IPS-11a (cell line): ENCODE measurements around the gene ST3GAL4.
"Not testable (repeated sequence)": the region's sequence is repeated elsewhere in the genome, so short reads cannot be mapped to it uniquely, and the experiment has no call there.

Experiments
- H3K4me3 ChIP-seq: one replicate; pipeline ENCODE4 v1.5.1; 2013; ENCODE audit warnings: low read depth, low read length, control low read depth

ST3GAL4 gene

DNA sequence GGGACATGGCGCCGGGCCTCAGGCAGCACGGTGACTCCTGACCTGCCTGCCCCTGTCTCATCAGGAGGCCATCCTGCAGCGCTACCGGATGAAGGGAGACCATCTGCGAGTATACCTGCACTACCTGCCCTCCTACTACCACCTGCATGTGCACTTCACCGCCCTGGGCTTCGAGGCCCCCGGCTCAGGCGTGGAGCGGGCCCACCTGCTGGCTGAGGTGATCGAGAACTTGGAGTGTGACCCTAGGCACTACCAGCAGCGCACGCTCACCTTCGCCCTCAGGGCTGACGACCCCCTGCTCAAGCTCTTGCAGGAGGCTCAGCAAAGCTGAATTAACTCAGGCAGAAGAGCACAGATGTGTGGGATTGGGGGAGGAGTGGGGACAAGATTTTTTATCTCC is 10.2 kb upstream of the ST3GAL4 start:
- no peak overlapping the region for H3K4me3 ChIP-seq

DNA sequence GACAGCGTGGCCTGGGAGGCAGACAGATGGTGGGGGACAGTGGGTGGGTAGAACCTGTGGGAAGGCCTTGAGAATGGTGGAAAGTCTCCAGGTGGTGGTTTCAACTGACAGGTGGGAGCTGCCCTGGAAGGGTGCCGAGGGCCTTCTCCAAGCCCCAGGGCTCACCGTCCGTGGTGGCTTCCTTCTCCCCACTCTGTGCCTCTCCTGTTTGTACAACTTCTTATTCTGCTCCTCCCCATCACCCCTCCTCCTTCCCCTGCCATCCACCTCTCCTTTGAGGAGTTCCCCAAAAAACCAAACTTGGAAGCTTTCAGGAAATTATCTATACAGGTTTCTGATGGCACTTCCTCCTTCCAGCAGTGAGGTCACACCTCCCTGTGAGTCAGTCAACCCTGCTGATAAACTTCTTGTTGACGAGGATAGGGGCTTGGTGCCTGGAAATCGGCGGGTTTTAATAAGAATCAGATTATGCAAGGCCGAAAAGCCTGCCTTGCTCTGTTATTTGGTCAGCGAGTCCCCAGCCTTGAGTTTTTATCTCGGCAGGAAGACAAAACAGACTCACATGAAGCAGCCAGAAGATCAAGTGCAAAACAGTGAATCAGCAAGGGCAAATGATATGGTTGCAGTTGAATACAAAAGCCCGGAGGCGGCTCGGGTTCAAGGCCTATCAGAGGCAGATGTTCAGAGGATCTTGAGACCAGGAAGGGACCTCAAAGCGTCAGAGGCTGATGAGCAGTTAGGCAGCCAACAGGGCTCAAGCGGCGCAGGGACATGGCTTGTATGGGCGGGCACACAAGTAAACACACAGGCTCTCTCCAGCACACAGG is 9.5 kb upstream of the ST3GAL4 start:
- no peak overlapping the region for H3K4me3 ChIP-seq

DNA sequence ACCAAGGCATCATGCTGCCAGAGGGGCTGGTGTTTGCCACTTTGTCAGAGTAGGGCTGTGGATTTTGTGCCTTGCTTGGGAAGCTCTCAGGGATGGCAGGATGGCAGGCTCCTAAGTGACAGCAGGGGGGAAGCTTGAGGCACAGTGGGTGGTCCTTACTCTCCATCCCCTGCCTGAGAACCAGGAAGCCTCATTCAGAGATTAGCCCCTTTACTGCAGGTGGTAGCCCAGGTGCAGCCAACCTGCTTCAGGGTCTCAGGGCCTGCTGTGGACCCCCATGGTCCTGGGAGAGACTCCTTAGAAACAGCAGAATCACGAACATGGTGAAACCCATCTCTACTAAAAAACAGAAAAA is 8.9 kb upstream of the ST3GAL4 start:
- no peak overlapping the region for H3K4me3 ChIP-seq

DNA sequence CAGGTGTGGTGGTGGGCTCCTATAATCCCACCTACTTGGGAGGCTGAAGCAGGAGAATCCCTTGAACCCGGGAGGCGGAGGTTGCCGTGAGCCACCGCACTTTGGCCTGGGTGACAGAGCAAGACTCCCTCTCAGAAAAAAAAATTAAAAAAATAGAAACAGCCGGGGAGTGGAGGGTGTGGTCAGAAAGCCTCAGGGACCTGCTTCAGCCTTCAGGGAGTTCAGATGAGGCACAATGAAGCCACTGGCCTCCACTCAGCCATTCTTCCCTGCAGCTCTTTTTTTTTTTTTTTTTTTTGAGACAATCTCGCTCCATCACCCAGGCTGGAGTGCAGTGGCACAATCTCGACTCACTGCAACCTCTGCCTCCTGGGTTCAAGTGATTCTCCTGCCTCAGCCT is 8.5 kb upstream of the ST3GAL4 start:
- not testable (repeated sequence) for H3K4me3 ChIP-seq

DNA sequence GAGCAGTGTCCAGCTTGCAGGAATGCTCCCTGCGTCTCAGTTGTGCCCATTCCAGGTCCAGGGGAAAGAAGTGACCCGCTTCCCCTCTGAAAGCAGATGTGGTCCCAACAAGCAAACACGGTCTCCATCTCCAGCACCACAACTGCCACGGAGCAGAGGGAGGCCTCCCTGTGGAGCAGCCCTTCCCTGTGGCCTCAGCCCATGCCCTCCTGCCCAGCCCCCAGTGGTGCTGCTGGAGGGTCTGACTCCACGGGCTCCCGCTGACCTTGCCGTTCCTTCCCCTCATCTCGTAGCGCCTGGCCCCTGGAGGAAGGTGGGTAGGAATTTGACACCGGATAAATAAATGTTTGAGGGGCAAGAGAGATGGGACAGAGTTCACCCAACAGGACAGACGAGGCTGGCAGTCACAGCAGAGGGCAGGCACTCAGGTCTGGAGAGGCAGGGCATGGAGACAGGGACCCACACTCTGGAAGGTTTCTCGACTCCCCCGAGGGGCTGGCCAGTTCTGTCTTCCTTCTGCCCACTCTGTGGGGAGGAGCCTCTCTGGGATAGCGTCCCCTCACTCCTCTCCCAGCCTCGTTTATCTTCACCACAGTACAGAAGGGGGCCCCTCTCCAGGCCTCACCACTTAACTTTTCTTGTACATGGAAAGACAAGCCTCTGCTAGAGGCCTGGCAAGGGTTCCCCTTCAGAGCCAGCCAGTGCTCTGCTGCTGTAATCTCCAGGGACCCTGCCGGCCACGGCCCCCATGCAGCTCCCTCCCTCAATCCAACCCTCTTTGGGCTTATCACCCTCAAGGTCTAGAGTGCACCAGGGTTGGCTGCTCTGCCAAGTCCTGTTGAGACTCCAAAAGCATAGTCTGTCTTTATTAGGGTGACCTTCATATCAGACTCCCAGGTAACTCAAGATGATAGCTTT is 7.5 kb upstream of the ST3GAL4 start:
- H3K4me3 ChIP-seq, result no peak overlapping the region

DNA sequence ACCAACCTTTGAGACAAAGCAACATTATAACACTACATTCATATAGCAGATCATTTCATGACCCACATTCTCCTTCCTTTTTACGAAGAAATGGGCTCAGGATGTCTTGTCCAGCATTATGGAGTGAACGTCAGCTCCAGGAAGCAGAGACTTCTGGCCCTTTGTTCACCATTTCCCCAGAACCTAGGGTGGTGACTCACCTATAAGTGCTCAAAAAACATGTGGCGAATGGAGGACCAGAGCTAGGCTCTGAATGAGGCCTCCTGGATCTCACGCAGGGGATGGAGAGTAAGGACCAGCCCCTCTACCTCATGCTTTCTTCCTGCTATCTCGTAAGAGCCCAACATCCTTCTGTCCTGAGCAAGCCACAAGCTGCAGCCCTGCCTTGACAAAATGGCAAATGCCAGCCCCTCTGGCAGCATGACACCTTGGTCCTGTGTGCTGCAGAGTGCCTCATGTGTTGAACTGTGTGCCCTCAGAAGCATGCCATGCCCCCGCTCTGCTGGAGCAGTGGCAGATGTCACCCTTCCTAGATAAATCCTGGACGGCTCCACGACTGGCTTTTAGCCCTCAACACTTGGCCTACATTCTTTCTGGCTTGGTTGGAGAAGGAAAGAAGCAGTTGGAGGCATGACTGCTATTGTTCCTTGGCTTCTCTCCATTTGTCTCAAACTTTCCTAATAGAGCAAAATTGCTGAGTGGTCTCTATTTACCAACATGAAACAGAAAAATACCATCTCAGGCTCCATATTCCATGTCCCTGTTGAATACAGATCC is 6.5 kb upstream of the ST3GAL4 start:
- no peak overlapping the region for H3K4me3 ChIP-seq

DNA sequence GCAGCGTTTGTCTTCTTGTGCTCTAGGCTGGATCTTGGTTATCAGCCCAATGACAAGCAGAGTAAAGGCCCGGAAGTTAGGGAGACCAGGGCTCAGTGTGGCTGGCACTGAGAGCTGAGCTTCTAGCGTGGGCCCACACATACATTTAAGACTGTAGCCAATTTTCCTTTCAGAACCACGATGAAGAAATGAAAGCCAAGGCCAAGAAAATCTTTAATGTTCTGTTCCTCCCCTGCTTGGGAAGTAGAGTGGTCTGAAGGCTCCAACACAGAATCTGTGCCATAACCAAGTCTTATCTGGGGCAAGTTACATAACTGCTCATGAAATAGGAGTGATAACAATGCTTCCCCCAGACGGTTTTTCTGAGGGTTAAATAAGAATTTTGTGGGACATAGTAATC is 4.7 kb upstream of the ST3GAL4 start:
- no peak overlapping the region for H3K4me3 ChIP-seq

DNA sequence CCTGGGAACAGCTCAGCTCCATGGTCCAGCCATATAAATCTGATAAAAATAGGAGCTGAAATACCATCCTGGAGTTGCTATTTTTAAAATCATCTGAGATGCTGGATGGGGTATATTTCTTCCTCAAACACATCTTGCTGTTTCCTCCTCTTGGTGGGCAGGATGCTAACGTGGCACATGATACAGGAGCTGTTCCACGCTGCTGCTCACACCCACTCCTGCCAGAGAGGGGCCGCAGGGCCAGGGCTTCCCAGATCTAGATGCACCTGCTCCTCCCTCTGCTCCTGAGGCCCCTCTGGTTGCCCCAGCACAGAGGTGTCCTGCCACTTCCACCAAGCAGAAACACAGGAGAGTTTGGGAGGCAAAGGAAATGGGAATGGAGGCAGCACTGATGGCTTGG is 3.3 kb upstream of the ST3GAL4 start:
- H3K4me3 ChIP-seq, result no peak overlapping the region

DNA sequence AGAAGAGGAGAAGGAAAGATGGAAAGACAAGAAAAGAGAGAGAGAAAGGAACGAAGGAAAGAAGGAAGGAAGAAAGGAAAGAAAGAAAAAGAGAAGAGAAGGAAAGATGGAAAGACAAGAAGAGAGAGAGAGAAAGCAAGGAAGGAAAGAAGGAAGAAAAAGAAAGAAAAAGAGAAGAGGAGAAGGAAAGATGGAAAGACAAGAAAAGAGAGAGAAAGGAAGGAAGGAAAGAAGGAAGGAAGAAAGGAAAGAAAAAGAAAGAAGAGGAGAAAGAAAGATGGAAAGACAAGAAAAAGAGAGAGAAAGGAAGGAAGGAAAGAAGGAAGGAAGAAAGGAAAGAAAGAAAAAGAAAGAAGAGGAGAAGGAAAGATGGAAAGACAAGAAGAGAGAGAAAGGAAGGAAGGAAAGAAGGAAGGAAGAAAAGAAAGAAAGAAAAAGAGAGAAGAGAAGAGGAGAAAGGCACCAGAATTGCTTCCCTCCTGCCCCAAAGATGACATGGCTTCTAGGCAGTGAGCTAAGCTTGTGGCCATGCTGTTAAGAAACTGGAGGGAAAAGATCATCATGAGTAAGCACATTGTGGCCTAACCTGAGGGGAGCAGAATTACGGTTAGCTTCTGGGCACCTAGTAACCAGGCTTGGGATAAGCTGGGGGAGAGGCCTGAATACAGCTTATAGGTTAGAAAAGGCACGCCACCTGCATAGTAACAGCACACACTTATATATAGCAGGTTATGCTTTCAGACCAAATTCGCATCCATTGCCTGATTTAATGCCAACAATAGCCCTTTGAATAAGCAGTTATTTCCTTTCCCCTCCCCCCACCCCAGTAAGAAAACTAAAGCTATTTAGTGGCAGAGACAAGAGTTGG is 2.3 kb upstream of the ST3GAL4 start:
- H3K4me3 ChIP-seq, result no peak overlapping the region

DNA sequence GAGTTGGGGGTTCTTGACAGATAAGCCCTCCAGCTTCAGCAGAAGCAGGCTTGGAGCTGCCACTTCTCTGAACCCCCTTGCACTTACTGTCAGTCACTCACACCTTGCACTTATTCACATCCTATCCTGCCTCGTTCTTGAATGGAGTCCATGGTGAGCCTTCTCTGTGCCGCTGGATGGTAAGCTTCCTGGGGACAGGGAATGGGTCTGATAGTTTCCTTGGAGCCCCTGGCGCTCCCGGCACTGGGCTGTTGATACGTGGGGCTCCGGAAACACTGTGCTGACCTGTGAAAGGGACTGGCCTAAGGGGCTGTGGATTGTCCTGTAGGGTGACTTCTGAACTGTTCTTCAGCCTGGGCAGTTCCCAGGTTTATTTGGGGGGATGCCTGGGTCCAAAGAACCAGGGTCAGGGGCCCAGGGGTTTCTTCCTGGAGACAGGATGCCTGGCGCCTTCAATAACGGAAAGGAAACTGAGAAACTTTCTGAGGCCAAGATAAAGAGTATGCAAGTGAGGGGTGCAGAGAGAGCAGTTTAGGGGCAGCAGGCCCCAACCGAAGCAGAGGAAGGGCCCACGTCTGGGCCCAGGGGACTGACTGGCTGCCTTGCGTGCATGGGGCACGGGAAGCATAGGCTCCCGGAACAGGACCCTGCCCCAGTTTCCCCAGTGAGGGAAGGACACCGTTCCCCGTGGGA is 709 bp upstream of the ST3GAL4 start:
- peak overlapping the region; percentile 85 for H3K4me3 ChIP-seq

DNA sequence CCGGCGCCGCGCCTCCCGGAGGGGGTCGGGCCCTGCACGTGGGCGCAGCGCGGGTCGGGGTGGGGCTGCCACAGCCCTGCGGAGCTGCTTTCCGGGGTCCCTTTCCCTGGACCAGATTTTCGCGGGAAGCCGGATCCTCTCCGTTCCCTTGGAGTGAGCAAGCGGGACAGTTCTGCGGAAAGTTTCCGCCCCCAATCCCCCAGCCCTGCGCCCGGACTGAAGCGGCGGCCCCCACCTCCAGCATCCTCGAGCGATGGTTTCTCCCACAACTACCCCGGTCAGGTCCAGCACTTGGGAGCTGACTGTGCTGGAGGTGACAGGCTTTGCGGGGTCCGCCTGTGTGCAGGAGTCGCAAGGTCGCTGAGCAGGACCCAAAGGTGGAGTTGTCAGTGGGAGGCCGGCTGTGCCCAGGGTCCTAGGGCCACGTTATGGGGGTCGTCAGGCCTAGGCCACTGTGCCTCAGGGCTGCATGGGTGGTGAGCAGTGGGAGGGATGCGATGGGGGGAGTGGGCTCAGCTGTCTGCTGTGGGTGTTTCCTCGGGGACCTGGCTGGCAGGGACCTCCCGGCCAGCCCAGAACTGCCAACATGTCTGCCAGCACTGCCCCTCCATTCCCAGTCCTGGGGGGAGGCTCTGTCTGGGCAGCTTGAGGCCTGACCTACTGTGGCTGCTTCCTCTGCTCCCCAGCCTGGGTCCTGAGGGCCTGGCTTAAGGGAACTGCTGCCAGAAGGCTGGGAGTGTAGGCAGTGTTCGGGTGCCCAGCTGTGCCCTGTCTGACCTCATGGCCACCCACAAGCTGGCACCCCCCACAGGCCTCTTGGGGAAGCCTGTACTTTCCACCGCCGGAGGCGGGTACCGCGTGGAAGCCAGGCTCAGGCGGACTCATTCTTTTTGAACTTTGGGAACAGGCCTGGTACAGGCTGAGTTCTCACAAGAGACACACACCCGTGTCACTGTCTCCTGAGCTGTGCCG is 726 bp downstream of the ST3GAL4 start:
- peak overlapping the region; percentile 85 for H3K4me3 ChIP-seq

DNA sequence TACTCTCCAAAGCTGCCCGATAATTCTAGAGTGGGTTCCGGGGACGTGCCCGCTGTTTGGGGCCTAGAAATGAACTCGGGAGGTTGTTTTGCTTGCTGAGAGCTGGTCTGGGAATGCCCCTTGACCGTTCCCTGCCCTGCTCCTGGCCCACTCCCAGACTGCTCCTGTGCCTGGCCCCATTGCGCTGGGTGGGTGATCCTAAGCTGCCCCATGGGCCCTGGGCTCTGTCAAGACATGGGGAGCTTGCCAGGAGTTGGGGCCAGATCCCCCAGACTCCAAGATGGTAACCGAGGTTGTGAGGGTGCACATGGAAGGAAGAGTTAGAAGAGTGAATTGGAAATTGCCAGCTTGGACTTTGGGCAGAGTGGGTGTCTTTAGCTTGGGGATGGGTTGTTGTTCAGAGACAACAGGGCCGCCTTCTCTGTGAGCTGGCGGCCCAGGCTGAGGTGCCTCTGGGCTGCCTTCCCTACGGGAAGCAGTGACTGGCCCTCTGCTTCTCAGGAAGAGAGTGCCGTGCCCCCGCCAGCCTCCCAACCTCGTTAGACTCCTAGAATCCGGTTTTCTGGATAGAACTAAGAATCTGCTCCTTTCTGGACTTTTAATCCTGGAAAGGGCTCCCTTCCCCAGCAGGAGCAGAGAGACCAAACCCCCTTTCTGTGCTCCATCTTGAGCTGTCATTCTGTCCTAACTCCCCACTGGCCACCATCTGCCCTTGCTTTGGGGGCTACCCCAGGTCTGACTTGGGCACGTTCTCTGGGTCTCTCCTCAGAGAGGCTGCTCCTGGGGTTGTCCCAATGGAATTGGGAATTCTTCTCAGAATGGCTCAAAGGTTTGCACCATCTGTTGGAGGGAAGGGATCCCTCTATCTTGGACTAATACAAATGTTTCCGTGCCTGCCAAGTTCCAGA is 1.8 kb downstream of the ST3GAL4 start:
- H3K4me3 ChIP-seq, result no peak overlapping the region

DNA sequence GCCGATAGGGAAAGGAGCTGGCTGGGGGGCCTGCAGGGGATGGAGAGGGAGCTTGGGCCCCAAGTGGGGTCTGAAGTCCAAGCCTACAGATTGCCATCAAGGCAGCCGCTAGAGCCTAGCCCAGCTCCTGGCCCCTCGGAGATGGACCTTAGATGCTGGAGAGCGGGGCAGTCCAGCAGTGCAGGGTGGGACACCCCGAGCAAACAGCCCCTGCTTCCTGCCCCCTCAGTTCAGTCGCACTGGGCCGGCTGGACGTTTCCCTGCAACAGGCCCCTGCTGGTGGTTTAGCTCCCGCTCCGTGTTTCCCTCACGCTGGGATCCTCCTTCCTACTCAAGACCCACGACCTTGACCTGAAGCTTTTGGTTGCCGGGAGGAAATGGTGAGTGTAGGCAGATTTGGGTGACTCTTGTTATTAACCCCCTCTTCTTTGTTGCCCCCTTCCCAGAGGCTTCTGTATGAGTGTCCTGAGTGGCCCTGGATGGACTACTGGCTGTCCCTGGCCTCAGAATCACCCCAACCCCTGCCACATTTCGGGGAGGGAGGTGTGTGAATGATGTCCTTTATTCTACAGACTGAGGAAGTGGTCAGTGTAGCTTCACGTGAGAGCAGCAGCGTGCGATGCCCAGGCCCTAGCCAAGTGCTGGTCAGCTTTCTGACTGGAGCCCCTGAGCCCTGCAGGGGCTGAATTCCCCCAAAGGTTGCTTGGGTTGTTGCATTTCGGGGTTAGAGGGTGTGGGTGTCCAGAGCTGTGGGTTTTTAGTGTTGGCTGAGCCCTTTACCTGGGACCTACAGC is 2.7 kb downstream of the ST3GAL4 start:
- no peak overlapping the region for H3K4me3 ChIP-seq

DNA sequence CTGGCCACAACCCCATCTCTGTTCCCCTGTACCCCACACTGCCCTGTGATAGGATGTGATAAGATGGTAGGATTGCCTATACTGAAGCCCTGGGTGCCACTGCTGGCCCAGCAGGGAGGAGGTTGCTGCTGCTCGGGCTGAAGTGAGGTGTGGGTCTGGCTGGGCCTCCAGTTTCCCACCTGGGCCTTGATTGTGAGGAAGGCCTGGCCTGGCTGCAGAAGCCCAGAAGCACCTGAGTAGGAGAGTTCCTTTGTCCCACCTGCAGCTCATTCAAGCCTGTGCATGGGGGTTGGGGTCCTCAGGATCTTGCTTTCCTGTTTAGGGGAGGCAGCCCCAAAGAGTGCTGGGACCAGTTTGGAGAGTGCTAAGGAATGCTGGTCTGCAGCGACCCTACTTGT is 3.3 kb downstream of the ST3GAL4 start:
- no peak overlapping the region for H3K4me3 ChIP-seq

DNA sequence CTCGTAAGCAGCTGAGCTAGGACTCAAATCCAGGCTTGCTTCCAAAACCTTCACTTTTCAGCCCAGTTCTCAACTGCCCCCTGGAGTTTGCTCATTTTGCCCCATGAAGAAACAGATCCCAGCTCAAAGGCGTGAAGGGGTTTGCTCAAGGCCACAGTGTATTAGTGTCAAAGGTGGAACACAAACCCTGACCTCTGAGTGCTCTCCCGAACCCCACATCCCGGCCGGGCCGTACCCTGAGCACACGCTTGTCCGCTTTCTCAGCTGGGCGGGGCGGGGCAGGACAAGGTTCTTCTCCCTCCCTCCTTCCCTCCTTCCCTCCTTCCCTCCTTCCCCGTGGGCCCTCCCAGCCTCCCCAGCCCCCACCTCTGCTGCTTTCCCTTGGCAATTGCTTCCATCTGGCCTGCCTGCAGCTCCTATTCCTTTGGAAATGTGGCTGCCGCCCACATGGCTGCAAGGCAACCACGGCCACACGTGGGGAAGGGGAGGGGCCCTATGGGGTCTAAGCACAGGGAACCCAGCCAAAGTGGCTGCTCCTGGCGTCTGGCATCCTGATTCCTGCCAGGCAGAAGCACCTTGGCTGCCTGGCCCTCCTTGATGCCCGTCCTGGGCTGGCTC is 4.1 kb downstream of the ST3GAL4 start:
- H3K4me3 ChIP-seq, result no peak overlapping the region

DNA sequence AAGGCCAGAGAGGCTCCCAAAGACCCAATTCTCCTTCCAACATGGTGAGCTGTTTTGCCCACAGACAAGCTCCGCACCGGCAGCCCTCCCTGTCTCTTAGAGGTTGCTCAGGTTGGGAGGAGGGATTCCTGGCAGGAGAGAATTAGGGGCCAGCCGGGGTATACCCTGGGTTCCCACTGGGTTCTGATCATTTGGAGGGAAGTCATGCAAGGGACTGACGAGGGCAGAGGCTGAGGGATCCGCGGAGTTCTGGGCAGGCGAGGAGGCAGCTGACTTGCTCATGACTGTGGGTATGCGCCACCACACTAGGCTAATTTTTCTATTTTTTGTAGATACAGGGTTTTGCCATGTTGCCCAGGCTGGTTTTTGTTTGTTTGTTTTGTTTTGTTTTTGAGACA is 4.6 kb downstream of the ST3GAL4 start:
- no peak overlapping the region for H3K4me3 ChIP-seq
